ENCODE data around the gene GRID2.
"Not testable (repeated sequence)": the region's sequence is repeated elsewhere in the genome, so short reads cannot be mapped to it uniquely, and the experiment has no call there.

- TF ChIP-seq EZH2 (IDR thresholded peaks at IDR 0.05; ENCODE audit: low read length): not testable (repeated sequence)
- TF ChIP-seq, protein P1, sequence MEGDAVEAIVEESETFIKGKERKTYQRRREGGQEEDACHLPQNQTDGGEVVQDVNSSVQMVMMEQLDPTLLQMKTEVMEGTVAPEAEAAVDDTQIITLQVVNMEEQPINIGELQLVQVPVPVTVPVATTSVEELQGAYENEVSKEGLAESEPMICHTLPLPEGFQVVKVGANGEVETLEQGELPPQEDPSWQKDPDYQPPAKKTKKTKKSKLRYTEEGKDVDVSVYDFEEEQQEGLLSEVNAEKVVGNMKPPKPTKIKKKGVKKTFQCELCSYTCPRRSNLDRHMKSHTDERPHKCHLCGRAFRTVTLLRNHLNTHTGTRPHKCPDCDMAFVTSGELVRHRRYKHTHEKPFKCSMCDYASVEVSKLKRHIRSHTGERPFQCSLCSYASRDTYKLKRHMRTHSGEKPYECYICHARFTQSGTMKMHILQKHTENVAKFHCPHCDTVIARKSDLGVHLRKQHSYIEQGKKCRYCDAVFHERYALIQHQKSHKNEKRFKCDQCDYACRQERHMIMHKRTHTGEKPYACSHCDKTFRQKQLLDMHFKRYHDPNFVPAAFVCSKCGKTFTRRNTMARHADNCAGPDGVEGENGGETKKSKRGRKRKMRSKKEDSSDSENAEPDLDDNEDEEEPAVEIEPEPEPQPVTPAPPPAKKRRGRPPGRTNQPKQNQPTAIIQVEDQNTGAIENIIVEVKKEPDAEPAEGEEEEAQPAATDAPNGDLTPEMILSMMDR (optimal IDR thresholded peaks at IDR 0.05 in 1 of 3, IDR thresholded peaks at IDR 0.05 in 1 of 3, conservative IDR thresholded peaks at IDR 0.05 in 1 of 3; ENCODE audit: extremely low read depth in 1 of 3, insufficient read depth in 2 of 3, low read length in 3 of 3): not testable (repeated sequence)
These were observed 99.8 kb downstream of the GRID2 start for GRCh38 chr4:92403525-92403924.
